GM20000 (cell line): Measurements from ENCODE around the gene SLC35A3.

Experiments
- DNase-seq: peaks from one replicate; pipeline ENCODE4 v3.0.0; 2012; ENCODE audit warnings: low spot score
- CTCF ChIP-seq: IDR thresholded peaks from 2 replicates; pipeline ENCODE4 v1.5.1; 2012; ENCODE audit warnings: mild to moderate bottlenecking, control low read depth; ENCODE audit errors: extremely low read depth, missing control alignments

The SLC35A3 gene

GRCh38 chr1:99992760-99993467 is 23.1 kb downstream of the SLC35A3 start:
- no peak for DNase-seq
- no peak for TF ChIP-seq CTCF

GRCh38 chr1:99993468-99993845 is 23.7 kb downstream of the SLC35A3 start:
- TF ChIP-seq CTCF, result no peak
- no peak for DNase-seq

- no peak for TF ChIP-seq CTCF
- no peak for DNase-seq
These were observed 24.7 kb downstream of the SLC35A3 start for GRCh38 chr1:99994496-99994895.

- DNase-seq, result no peak
- TF ChIP-seq CTCF, result no peak
These were observed 27.2 kb downstream of the SLC35A3 start for GRCh38 chr1:99996951-99997350.

GRCh38 chr1:100001462-100001861 is 31.7 kb downstream of the SLC35A3 start:
- no peak for TF ChIP-seq CTCF

GRCh38 chr1:100005424-100005823 is 35.6 kb downstream of the SLC35A3 start:
- DNase-seq, result no peak
- TF ChIP-seq CTCF, result no peak

More at GRCh38 chr1:100001462-100001861, 31.7 kb downstream of the SLC35A3 start:
- no peak for DNase-seq

GRCh38 chr1:100006688-100007087 is 36.9 kb downstream of the SLC35A3 start:
- TF ChIP-seq CTCF, result no peak
- no peak for DNase-seq
